Measurements from ENCODE around the gene SLC37A4.

GRCh38 chr11:118997627-118998387 is 32.9 kb downstream of the SLC37A4 start, which contains the start of gene CENATAC:
- TF ChIP-seq, protein P1, sequence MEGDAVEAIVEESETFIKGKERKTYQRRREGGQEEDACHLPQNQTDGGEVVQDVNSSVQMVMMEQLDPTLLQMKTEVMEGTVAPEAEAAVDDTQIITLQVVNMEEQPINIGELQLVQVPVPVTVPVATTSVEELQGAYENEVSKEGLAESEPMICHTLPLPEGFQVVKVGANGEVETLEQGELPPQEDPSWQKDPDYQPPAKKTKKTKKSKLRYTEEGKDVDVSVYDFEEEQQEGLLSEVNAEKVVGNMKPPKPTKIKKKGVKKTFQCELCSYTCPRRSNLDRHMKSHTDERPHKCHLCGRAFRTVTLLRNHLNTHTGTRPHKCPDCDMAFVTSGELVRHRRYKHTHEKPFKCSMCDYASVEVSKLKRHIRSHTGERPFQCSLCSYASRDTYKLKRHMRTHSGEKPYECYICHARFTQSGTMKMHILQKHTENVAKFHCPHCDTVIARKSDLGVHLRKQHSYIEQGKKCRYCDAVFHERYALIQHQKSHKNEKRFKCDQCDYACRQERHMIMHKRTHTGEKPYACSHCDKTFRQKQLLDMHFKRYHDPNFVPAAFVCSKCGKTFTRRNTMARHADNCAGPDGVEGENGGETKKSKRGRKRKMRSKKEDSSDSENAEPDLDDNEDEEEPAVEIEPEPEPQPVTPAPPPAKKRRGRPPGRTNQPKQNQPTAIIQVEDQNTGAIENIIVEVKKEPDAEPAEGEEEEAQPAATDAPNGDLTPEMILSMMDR (IDR thresholded peaks at IDR 0.05; ENCODE audit: extremely low read depth in 1 of 2, insufficient read depth in 1 of 2, low read depth in 1 of 2, low read length in 2 of 2) = no peak
- TF ChIP-seq POLR2AphosphoS5 (IDR thresholded peaks at IDR 0.05; ENCODE audit: insufficient read depth, low read depth, low read length) = peak; percentile 84

All from endothelial cell of umbilical vein (primary cell).